HAP-1 (cell line): Measurements from ENCODE around the gene FOXS1.

Source experiments
- DNase-seq, 2 experiments: peaks; one replicate each; pipeline ENCODE4 v3.0.0-alpha.2; 2016 to 2020; ENCODE audit warnings: low spot score in 2 of 2
- H3K27me3 ChIP-seq: fragments of 250-450 bp; sonication (Bioruptor Pico); 2 replicates; pipeline ENCODE4 v1.5.1; 2020; ENCODE audit warnings: low read depth, mild to moderate bottlenecking, moderate library complexity
- H3K36me3 ChIP-seq: fragments of 250-450 bp; sonication (Bioruptor Pico); replicated peaks from 2 replicates; pipeline ENCODE4 v1.5.1; 2020; ENCODE audit warnings: mild to moderate bottlenecking
- H3K4me1 ChIP-seq: fragments of 250-450 bp; sonication (Bioruptor Pico); 2 replicates; pipeline ENCODE4 v1.5.1; 2020; ENCODE audit warnings: mild to moderate bottlenecking
- H3K4me3 ChIP-seq: fragments of 250-450 bp; sonication (Bioruptor Pico); 2 replicates; pipeline ENCODE4 v1.5.1; 2020; ENCODE audit warnings: mild to moderate bottlenecking, moderate library complexity
- H3K9me3 ChIP-seq: fragments of 250-450 bp; sonication (Bioruptor Pico); 2 replicates; pipeline ENCODE4 v1.5.1; 2020; ENCODE audit warnings: mild to moderate bottlenecking, moderate library complexity
- in situ Hi-C: fragments of 300-500 bp; cut with MboI; formaldehyde crosslinking; loops from 3 replicates; pipeline ENCODE4 v1.14.3; 2020; ENCODE audit warnings: low sequenced_read_pairs, inconsistent platforms, mixed read lengths

The FOXS1 gene

DNA sequence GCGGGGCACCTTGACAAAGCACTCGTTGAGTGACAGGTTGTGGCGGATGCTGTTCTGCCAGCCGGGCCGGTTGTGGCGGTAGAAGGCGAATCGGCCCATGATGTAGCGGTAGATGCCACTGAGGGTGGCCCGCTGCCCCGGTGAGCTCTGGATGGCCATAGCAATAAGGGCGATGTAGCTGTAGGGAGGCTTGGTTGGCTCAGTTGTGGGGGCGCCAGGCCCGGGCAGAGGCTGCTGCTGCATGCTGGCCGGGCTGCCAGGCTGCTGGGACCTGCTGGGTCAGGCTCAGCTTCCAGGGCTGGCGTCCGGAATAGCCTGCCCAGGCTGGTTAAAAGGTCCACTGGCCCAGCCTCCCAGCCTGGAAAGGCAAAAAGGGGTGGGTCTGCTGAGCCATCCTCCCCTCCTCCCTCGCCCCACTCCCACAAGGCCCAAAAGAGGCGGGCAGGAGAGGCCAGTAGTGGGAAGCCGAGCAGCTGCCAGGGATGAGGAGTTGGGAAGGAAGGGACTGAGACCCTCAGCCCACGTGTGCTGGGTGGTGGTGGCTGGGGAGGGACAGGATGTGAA lies at the start of gene FOXS1:
TSS of gene FOXS1 (minus strand) at position 305 of the 564 bp plus-strand sequence. CDS start at position 243, 62 bp downstream.
- H3K36me3 ChIP-seq: no peaks in the 10 kb centered on the region
- no peak for DNase-seq
- no peaks in the 10 kb centered on the region for H3K4me1 ChIP-seq
- H3K4me3 ChIP-seq: no peak within 1 kb of the TSS
- H3K9me3 ChIP-seq: no peaks in the 10 kb centered on the region
- in situ Hi-C loops: no loop called here
- H3K27me3 ChIP-seq: peaks cover 4% of the 10 kb centered on the region; the same call in 1 of the 2 replicates

DNA sequence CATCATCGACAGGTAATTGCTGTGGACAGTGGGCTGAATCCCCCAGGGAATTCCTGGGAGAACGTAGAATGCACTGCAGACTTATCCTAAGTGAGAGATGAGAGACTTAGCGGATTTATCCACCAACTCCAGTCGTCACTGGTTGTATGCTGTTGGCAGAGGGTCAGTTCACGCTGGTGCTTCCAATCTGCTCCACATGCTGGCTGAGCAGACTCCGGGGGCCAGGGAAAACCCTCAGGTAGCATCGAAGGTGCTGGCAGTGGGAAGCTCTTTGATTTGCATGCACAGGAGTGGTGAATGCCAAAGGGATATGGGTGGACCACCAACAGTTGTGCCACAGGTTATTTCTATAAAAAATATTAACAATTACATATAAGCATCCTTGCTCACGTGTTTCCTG lies 45.2 kb upstream of the FOXS1 start:
- Histone ChIP-seq H3K4me1 (no peaks in the 10 kb centered on the region), H3K36me3 (no peaks in the 10 kb centered on the region), H3K27me3 (no peaks in the 10 kb centered on the region), H3K9me3 (no peaks in the 10 kb centered on the region), H3K4me3 (no peak overlapping the region)
- in situ Hi-C loops: no loop called here
- DNase-seq: no peak

DNA sequence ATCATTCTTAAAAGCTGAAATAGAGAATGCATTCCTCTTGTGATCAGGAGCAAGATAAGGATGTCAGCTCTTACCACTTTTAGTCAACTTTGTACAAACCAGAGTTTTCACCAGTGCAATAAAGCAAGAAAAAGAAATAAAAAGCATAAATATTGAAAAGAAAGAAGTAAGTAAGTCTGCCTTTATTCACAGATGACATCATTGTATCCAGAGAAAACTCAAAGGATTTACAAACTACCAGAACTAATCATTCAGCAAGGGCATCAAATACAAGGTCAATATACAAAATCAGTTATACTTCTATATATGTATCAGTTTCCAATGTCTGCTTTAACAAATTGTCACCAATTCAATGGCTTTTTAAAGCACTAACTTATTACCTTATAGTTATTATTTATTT lies 38.4 kb upstream of the FOXS1 start:
- H3K9me3 ChIP-seq: 0 out of 2 replicates have a peak, but pooled peaks cover 2% of the 10 kb centered on the region
- in situ Hi-C loops: no loop called here
- DNase-seq: no peak
- H3K4me1 ChIP-seq: no peaks in the 10 kb centered on the region
- H3K4me3 ChIP-seq: no peak overlapping the region
- H3K27me3 ChIP-seq: no peaks in the 10 kb centered on the region
- H3K36me3 ChIP-seq: no peaks in the 10 kb centered on the region

- in situ Hi-C loops: no loop called here
- Histone ChIP-seq H3K27me3 (no peaks in the 10 kb centered on the region), H3K9me3 (0 out of 2 replicates have a peak, but pooled peaks cover 2% of the 10 kb centered on the region), H3K4me3 (no peak overlapping the region), H3K36me3 (no peaks in the 10 kb centered on the region), H3K4me1 (no peaks in the 10 kb centered on the region)
- no peak for DNase-seq
Measured at GRCh38 chr20:31881945-31882344, 36.5 kb upstream of the FOXS1 start.

- DNase-seq: peak; percentile 79 to 93
- in situ Hi-C loops: no loop called here
- H3K36me3 ChIP-seq: no peaks in the 10 kb centered on the region
- H3K4me1 ChIP-seq: no peaks in the 10 kb centered on the region
- H3K9me3 ChIP-seq: 0 out of 2 replicates have a peak, but pooled peaks cover 2% of the 10 kb centered on the region
- H3K27me3 ChIP-seq: no peaks in the 10 kb centered on the region
- peak overlapping the region; percentile 41 for H3K4me3 ChIP-seq
Measured at GRCh38 chr20:31879143-31879987, 34.0 kb upstream of the FOXS1 start.

GRCh38 chr20:31877684-31878083 lies 32.3 kb upstream of the FOXS1 start:
- Histone ChIP-seq H3K27me3 (no peaks in the 10 kb centered on the region), H3K9me3 (no peaks in the 10 kb centered on the region), H3K4me1 (no peaks in the 10 kb centered on the region), H3K4me3 (no peak overlapping the region), H3K36me3 (no peaks in the 10 kb centered on the region)
- DNase-seq: no peak
- in situ Hi-C loops: no loop called here

DNA sequence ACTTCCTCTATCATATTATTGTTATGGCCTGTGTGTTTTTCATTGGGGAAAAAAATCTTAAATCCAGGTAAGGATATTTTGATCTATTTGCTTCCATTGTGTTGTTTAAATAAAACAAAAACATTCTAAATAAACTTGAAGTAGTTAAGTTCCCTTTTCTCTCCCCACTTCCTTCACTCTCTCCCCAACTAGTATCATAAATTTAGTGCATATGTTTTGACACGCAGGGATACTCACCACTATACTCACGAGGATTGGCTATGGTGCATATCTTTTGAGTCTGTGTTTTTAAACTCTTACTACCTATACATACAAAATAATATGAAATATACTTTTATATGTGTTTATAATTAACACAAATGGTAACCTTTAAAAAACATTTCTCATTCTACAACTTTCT lies 30.3 kb upstream of the FOXS1 start:
- no peaks in the 10 kb centered on the region; the same call in 1 of the 2 replicates for H3K4me1 ChIP-seq
- DNase-seq: no peak
- H3K9me3 ChIP-seq: no peaks in the 10 kb centered on the region
- H3K27me3 ChIP-seq: no peaks in the 10 kb centered on the region
- no peak overlapping the region for H3K4me3 ChIP-seq
- H3K36me3 ChIP-seq: no peaks in the 10 kb centered on the region
- in situ Hi-C loops: no loop called here

GRCh38 chr20:31872406-31872805 lies 27.0 kb upstream of the FOXS1 start:
- peaks cover 6% of the 10 kb centered on the region for H3K4me1 ChIP-seq
- H3K4me3 ChIP-seq: no peak overlapping the region
- H3K36me3 ChIP-seq: no peaks in the 10 kb centered on the region
- no peaks in the 10 kb centered on the region for H3K27me3 ChIP-seq
- DNase-seq: no peak
- no peaks in the 10 kb centered on the region for H3K9me3 ChIP-seq
- in situ Hi-C loops: no loop called here

- in situ Hi-C loops: no loop called here
- Histone ChIP-seq H3K4me1 (peaks cover 6% of the 10 kb centered on the region), H3K36me3 (no peaks in the 10 kb centered on the region), H3K4me3 (no peak overlapping the region), H3K9me3 (no peaks in the 10 kb centered on the region), H3K27me3 (no peaks in the 10 kb centered on the region)
- DNase-seq: no peak
Measured at GRCh38 chr20:31871618-31871954, 26.2 kb upstream of the FOXS1 start.

- Histone ChIP-seq H3K27me3 (no peaks in the 10 kb centered on the region), H3K4me3 (peak overlapping the region; percentile 50), H3K4me1 (peaks cover 6% of the 10 kb centered on the region), H3K36me3 (no peaks in the 10 kb centered on the region), H3K9me3 (no peaks in the 10 kb centered on the region)
- DNase-seq: peak in 1 of 2 experiments; percentile 37
- in situ Hi-C loops: no loop called here
Measured at GRCh38 chr20:31870726-31871617, 25.6 kb upstream of the FOXS1 start.

- H3K4me3 ChIP-seq: peak within 1 kb of the TSS; percentile 50
- in situ Hi-C loops: no loop called here
- H3K4me1 ChIP-seq: peaks cover 6% of the 10 kb centered on the region
- no peaks in the 10 kb centered on the region for H3K9me3 ChIP-seq
- DNase-seq: peak; percentile 33 to 69
- H3K27me3 ChIP-seq: no peaks in the 10 kb centered on the region
- H3K36me3 ChIP-seq: no peaks in the 10 kb centered on the region
Measured at GRCh38 chr20:31869942-31870725, 24.7 kb upstream of the FOXS1 start, which contains the start of the genes DUSP15 and TTLL9. TSS of gene DUSP15 (minus strand) at chr20:31870527. CDS start at chr20:31870337, 190 bp downstream. TSS of gene TTLL9 (plus strand) at chr20:31870634. CDS start at chr20:31871127, 493 bp downstream.

DNA sequence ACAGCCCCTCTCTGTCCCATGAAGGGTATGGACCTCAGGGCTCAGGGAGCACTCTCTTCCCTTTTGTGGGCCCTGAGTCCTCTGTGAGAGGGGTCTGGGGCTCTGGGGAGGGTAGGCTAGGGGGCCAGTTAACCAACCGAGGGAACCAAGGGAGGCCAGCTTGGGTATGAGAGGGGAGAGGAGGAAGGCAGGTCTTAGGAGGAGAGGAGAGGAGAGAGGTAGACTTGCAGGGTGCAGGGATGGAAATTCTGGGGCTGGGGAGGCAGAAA lies 24.2 kb upstream of the FOXS1 start:
- no peaks in the 10 kb centered on the region for H3K27me3 ChIP-seq
- H3K36me3 ChIP-seq: no peaks in the 10 kb centered on the region
- in situ Hi-C loops: no loop called here
- peak overlapping the region; percentile 50 for H3K4me3 ChIP-seq
- peaks cover 6% of the 10 kb centered on the region for H3K4me1 ChIP-seq
- no peak for DNase-seq
- no peaks in the 10 kb centered on the region for H3K9me3 ChIP-seq
